WTC11 (cell line): ENCODE data around the gene SAMHD1.

ENCODE experiments used
- ETV6 ChIP-seq: sonication (generic); formaldehyde crosslinking; IDR thresholded peaks from 2 replicates; pipeline ENCODE4 v1.8.1; 2022; ENCODE audit warnings: mild to moderate bottlenecking, missing genetic modification reagents
- FOXJ3 ChIP-seq: sonication (generic); formaldehyde crosslinking; IDR thresholded peaks from 2 replicates; pipeline ENCODE4 v1.9.0; 2021; ENCODE audit warnings: missing genetic modification reagents, mild to moderate bottlenecking, borderline replicate concordance
- SP1 ChIP-seq: sonication (generic); formaldehyde crosslinking; conservative IDR thresholded peaks from 2 replicates; pipeline ENCODE4 v1.8.1; 2022; ENCODE audit warnings: missing genetic modification reagents
- TEAD1 ChIP-seq: sonication (generic); formaldehyde crosslinking; IDR thresholded peaks from 2 replicates; pipeline ENCODE4 v1.8.0; 2022; ENCODE audit warnings: mild to moderate bottlenecking, missing genetic modification reagents
- ZNF423 ChIP-seq: fragments of 250-450 bp; sonication (Bioruptor Pico); IDR thresholded peaks from 2 replicates; pipeline ENCODE4 v2.1.2; 2022; ENCODE audit warnings: mild to moderate bottlenecking, moderate library complexity
- TF ChIP-seq, protein P1 (sequence below): fragments of 200-600 bp; IDR thresholded peaks from 2 replicates; pipeline ENCODE4 v1.8.0; 2022; ENCODE audit warnings: antibody characterized with exemption
- TF ChIP-seq, protein P2 (sequence below): sonication (generic); formaldehyde crosslinking; IDR thresholded peaks from 2 replicates; pipeline ENCODE4 v1.8.1; 2023; ENCODE audit warnings: mild to moderate bottlenecking, missing genetic modification reagents
- TF ChIP-seq, protein P3 (sequence below): sonication (generic); formaldehyde crosslinking; IDR thresholded peaks from 2 replicates; pipeline ENCODE4 v1.8.0; 2022; ENCODE audit warnings: mild to moderate bottlenecking, missing genetic modification reagents
- TF ChIP-seq, protein P4 (sequence below): sonication (generic); formaldehyde crosslinking; IDR thresholded peaks from 2 replicates; pipeline ENCODE4 v1.8.1; 2023; ENCODE audit warnings: mild to moderate bottlenecking, missing genetic modification reagents, moderate library complexity

DNA sequence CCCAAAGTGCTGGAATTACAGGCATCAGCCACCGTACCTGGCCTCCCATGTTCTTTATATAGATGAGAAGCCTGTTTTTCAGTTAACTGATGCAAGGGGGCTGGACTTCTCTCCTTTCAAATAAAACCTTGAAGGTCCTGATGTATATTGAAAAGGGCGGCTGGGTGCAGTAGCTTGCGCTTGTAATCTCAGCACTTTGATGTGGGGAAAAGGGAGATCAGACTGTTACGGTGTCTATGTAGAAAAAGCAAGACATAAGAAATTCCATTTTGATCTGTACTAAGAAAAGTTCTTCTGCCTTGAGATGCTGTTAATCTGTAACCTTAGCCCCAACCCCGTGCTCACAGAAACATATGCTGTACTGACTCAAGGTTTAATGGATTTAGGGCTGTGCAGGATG lies 16.1 kb upstream of the SAMHD1 start:
- TF ChIP-seq, protein P1, sequence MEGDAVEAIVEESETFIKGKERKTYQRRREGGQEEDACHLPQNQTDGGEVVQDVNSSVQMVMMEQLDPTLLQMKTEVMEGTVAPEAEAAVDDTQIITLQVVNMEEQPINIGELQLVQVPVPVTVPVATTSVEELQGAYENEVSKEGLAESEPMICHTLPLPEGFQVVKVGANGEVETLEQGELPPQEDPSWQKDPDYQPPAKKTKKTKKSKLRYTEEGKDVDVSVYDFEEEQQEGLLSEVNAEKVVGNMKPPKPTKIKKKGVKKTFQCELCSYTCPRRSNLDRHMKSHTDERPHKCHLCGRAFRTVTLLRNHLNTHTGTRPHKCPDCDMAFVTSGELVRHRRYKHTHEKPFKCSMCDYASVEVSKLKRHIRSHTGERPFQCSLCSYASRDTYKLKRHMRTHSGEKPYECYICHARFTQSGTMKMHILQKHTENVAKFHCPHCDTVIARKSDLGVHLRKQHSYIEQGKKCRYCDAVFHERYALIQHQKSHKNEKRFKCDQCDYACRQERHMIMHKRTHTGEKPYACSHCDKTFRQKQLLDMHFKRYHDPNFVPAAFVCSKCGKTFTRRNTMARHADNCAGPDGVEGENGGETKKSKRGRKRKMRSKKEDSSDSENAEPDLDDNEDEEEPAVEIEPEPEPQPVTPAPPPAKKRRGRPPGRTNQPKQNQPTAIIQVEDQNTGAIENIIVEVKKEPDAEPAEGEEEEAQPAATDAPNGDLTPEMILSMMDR, result no peak
- TF ChIP-seq, protein P2, sequence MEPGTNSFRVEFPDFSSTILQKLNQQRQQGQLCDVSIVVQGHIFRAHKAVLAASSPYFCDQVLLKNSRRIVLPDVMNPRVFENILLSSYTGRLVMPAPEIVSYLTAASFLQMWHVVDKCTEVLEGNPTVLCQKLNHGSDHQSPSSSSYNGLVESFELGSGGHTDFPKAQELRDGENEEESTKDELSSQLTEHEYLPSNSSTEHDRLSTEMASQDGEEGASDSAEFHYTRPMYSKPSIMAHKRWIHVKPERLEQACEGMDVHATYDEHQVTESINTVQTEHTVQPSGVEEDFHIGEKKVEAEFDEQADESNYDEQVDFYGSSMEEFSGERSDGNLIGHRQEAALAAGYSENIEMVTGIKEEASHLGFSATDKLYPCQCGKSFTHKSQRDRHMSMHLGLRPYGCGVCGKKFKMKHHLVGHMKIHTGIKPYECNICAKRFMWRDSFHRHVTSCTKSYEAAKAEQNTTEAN (CRISPR knock-in tag), result no peak
- TF ChIP-seq, protein P3, sequence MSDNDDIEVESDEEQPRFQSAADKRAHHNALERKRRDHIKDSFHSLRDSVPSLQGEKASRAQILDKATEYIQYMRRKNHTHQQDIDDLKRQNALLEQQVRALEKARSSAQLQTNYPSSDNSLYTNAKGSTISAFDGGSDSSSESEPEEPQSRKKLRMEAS, result no peak
- TF ChIP-seq TEAD1 (CRISPR knock-in tag), result no peak
- TF ChIP-seq ETV6, result no peak
- no peak for TF ChIP-seq SP1 (CRISPR knock-in tag)
- no peak for TF ChIP-seq ZNF423 (CRISPR knock-in tag)
- TF ChIP-seq, protein P4, sequence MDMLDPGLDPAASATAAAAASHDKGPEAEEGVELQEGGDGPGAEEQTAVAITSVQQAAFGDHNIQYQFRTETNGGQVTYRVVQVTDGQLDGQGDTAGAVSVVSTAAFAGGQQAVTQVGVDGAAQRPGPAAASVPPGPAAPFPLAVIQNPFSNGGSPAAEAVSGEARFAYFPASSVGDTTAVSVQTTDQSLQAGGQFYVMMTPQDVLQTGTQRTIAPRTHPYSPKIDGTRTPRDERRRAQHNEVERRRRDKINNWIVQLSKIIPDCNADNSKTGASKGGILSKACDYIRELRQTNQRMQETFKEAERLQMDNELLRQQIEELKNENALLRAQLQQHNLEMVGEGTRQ (CRISPR knock-in tag), result no peak
- no peak for TF ChIP-seq FOXJ3 (CRISPR knock-in tag)
